SK-N-MC (cell line): ENCODE data around the gene LTBP2.

Source experiments
- DNase-seq: peaks from one replicate; pipeline ENCODE4 v3.0.0-alpha.2; 2011; ENCODE audit warnings: low read depth, low spot score
- H3K27ac ChIP-seq: fragments of 200-600 bp; sonication (generic); 2 replicates; pipeline ENCODE4 v1.5.1; 2016; ENCODE audit warnings: mixed run types
- H3K36me3 ChIP-seq: fragments of 200-600 bp; sonication (generic); 2 replicates; pipeline ENCODE4 v1.6.1; 2017; ENCODE audit warnings: antibody characterized with exemption, low read length, mixed read lengths; ENCODE audit not compliant: insufficient read depth
- H3K4me3 ChIP-seq: fragments of 200-600 bp; sonication (generic); 2 replicates; pipeline ENCODE4 v1.5.1; 2016
- H3K9ac ChIP-seq: fragments of 200-600 bp; sonication (generic); 2 replicates; pipeline ENCODE4 v1.8.0; 2017; ENCODE audit warnings: mixed run types, mixed read lengths; ENCODE audit not compliant: insufficient read length
- H3K9me3 ChIP-seq: fragments of 200-600 bp; sonication (generic); 2 replicates; pipeline ENCODE4 v1.6.1; 2017; ENCODE audit warnings: low read depth, mild to moderate bottlenecking, antibody characterized with exemption, low read length, moderate library complexity, mixed read lengths
- EZH2 ChIP-seq: fragments of 200-600 bp; sonication (generic); IDR thresholded peaks from one replicate; pipeline ENCODE4 v1.6.1; 2017; ENCODE audit warnings: antibody characterized with exemption
- FOXP2 ChIP-seq: optimal IDR thresholded peaks from 2 replicates; pipeline ENCODE3; 2011; ENCODE audit warnings: mild to moderate bottlenecking, moderate library complexity; ENCODE audit not compliant: insufficient read depth; ENCODE audit errors: extremely low read length, control extremely low read depth
- POLR2AphosphoS5 ChIP-seq: IDR thresholded peaks from 2 replicates; pipeline ENCODE4 v1.6.1; 2012; ENCODE audit warnings: mild to moderate bottlenecking, low read depth, low read length, borderline replicate concordance

The LTBP2 gene

DNA sequence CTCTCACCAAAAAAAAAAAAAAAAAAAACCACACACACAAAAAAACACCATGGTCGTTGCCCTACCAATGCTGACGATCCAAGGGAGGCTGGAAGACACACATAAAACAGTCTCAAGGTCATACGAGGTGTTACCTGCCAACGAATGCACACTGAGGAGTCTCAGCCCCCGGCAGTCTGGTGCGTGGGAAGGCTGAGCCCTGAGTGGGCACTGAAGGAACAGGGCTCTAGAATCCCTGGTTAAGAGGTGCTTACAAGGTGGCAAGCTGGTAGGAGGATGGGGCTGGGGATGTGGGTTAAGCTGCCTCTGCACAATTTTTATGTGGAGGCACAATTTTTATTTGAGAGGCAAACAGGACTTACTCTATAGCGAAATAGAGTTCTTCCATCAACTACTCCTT lies 7.9 kb downstream of the LTBP2 start:
- TF ChIP-seq POLR2AphosphoS5: no peak
- TF ChIP-seq FOXP2: no peak
- no peak for TF ChIP-seq EZH2
- no peaks in the 10 kb centered on the region for H3K36me3 ChIP-seq
- H3K9ac ChIP-seq: no peak overlapping the region
- H3K9me3 ChIP-seq: no peaks in the 10 kb centered on the region
- no peak for DNase-seq
- no peak overlapping the region for H3K27ac ChIP-seq
- no peak overlapping the region for H3K4me3 ChIP-seq

DNA sequence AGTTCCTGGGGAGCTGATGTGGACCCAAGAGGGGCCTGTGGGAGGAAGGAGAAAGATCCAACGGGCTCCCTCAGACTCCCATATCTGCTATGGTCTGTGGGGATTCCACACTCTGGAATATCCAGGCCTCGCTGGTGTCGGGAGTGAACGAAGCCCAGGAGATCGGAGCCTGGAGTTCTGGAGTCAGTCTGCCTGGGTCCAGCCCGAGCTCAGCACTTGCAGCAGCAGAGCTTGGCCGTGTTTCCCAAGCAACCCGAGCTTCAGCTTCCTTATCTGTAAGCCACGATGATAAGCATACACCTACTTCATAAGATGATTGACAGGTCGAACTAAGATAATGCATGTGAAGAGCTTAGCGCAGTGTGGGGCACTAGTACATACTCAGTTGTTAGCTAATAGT lies 10.1 kb downstream of the LTBP2 start:
- H3K4me3 ChIP-seq: no peak overlapping the region
- H3K9ac ChIP-seq: no peak overlapping the region
- H3K9me3 ChIP-seq: no peaks in the 10 kb centered on the region
- no peaks in the 10 kb centered on the region for H3K36me3 ChIP-seq
- H3K27ac ChIP-seq: no peak overlapping the region
- TF ChIP-seq EZH2: no peak
- no peak for TF ChIP-seq FOXP2
- no peak for TF ChIP-seq POLR2AphosphoS5
- no peak for DNase-seq

DNA sequence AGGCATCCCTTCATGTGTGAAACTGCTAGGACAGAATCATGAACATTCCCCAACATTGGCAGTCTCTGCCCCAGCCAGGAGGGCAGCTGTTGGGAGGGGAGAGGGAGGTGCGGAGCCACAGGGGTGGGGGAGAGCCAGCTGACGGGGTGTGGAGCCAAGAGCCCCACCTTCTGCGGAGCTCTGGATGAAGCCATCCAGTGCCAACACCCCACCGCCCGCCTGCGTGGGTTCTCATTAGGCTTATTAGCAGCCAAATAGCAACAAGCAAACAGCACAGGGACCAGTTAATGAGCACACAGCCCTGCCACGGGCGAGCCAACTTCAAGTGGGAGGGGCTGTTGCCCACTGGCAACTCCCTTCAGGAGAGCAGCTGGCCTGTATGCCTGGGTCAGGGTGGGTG lies 12.1 kb downstream of the LTBP2 start:
- Histone ChIP-seq H3K36me3 (no peaks in the 10 kb centered on the region), H3K4me3 (no peak overlapping the region), H3K27ac (no peak overlapping the region), H3K9me3 (no peaks in the 10 kb centered on the region), H3K9ac (no peak overlapping the region)
- no peak for TF ChIP-seq EZH2
- no peak for TF ChIP-seq POLR2AphosphoS5
- TF ChIP-seq FOXP2: no peak
- no peak for DNase-seq

DNA sequence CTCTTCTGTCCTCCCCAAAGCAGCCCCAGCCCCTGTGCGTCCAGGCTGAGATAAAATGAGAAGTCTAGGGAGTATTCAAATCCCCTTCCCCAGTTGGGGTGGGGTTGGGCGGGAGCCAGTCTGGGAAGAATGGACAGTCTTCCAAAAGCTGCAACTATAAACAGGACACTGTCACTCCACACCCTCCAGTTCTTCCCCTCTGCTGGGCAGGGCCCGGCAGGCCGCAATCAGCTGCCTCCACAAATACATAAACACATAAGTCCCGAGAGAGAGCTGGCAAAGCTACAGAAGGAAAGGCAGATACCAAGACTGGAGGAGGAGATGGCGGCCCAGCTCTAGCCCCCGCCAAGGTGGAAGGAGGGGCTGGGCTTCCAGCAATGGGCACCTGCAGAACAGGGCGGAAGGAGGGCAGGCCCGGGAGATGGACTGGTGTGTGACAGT lies 12.7 kb downstream of the LTBP2 start:
- Histone ChIP-seq H3K36me3 (no peaks in the 10 kb centered on the region), H3K4me3 (no peak overlapping the region), H3K9ac (no peak overlapping the region), H3K9me3 (no peaks in the 10 kb centered on the region), H3K27ac (no peak overlapping the region)
- no peak for DNase-seq
- no peak for TF ChIP-seq POLR2AphosphoS5
- TF ChIP-seq FOXP2: no peak
- no peak for TF ChIP-seq EZH2

DNA sequence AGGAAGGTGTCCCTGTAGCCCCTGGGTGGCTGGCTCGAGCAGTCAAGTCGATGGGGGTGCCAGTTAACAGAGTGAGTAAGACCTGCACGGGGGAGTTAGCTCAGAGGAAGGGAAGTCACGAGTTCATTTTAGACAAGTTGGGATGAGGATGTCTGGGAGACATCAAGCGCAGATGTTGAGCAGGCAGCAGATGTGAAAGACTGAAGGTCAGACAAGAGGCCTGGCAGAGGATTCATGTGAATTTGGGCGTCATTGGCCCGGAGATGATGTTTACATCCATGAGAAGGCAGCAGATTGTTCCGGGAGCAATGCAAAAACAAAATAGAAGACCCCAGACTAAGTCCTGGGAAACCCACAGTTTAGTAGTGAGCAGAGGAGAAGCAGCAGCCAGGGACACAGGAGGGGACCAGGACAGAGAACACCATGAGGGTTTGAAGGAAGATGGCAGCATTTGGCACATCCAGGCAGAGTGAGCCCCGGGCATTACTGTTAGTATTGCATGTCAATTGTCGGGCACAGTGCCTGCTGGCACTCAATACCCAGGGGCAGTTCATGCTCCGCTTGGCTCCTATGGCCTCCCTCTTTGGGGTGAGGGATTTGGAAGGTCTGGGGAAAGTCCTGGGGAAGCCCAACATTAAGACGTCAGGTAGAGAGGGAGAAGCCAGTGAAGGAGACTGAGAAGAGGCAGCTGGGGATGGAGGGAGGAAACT lies 15.1 kb downstream of the LTBP2 start:
- Histone ChIP-seq H3K27ac (no peak overlapping the region), H3K9ac (no peak overlapping the region), H3K4me3 (no peak overlapping the region), H3K36me3 (no peaks in the 10 kb centered on the region), H3K9me3 (no peaks in the 10 kb centered on the region)
- DNase-seq: no peak
- TF ChIP-seq POLR2AphosphoS5 (no peak), FOXP2 (no peak), EZH2 (no peak)

DNA sequence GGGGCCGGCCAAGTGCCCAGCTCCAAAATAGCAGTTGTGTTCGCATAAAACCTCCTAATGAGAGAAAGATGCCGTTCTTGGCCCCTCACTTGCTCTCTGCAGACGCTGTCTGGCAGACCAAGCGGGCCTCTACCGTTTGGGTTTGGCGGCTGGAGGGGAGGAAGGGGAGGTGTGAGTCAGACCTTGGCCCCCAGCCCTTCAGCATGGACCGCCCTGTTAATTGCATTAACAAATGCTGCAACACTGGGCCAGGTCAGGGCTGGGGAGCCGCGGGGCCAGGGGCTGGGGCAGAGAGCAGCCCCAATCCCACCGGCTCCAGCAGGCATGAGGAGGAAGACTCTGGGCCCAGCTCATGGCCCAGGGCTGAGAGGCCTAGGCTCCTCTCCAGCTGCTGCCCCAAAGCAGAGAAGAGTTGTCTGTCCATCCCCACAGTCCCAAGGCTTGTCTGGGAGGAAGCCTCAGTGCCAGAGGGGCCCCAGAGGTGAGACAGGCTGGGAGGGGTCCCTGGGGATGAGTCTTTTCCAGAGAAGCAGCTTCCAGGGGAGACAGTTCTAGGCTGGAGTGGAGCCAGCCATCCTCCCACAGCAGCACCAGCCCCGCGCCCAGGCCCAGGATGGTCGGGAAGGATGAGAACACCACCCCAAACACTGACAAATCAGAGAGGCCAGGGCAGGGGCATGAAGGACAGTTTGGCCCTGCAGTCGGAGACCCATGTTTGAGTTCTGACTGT lies 16.9 kb downstream of the LTBP2 start:
- no peak for DNase-seq
- no peak overlapping the region for H3K9ac ChIP-seq
- no peaks in the 10 kb centered on the region for H3K36me3 ChIP-seq
- no peaks in the 10 kb centered on the region for H3K9me3 ChIP-seq
- TF ChIP-seq EZH2 (no peak), FOXP2 (no peak), POLR2AphosphoS5 (no peak)
- H3K27ac ChIP-seq: no peak overlapping the region
- no peak overlapping the region for H3K4me3 ChIP-seq

DNA sequence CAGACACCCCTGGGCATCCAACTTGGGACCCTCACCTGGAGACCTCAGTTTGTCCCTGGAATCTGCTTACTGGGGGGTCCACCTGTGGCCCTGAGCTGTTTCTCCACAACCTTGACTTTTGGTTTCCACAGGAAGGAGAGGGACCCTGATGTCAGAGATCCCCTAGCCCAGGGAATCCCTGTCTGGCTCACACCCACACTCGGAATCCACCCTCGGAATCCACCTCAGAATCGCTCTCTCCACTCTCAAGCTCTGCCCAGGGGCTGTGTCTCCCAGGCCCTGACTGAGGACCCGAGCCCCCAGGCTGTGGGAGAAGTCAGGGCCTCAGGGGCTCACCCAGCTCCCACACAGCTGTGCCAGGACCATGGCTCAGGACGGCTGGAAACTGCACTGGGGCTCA lies 17.4 kb downstream of the LTBP2 start:
- TF ChIP-seq POLR2AphosphoS5 (no peak), FOXP2 (no peak), EZH2 (no peak)
- DNase-seq: no peak
- Histone ChIP-seq H3K27ac (no peak overlapping the region), H3K9ac (no peak overlapping the region), H3K36me3 (no peaks in the 10 kb centered on the region), H3K9me3 (no peaks in the 10 kb centered on the region), H3K4me3 (no peak overlapping the region)

DNA sequence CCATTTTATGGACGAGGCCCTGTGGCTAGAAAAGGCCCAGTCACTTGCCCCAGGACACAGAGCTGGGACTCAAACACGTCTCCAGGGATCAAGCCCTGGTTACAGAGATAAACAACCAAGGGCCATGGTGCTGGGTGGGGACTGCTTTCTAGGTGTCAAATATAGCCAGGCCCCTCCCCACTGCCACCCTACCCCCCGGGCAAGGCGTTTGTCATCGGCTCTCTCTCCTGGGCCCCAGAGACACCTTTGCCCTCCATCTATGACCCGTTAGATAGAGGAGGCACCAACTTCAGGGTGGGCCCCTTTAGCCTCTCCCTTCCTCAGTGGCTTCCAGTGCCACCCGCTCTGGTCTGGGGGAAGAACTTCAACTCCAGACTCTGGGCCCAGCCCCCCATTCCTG lies 18.0 kb downstream of the LTBP2 start:
- no peaks in the 10 kb centered on the region for H3K9me3 ChIP-seq
- TF ChIP-seq EZH2 (no peak), POLR2AphosphoS5 (no peak), FOXP2 (no peak)
- H3K4me3 ChIP-seq: no peak overlapping the region
- H3K36me3 ChIP-seq: no peaks in the 10 kb centered on the region
- no peak for DNase-seq
- no peak overlapping the region for H3K9ac ChIP-seq
- H3K27ac ChIP-seq: no peak overlapping the region
